ENCODE results near the gene TMEM14A. TPM values are rescaled to one million over a fixed set of nuclear protein-coding genes. Genes with fewer than 3 reads are reported as not detected.

Gene TMEM14A
- total and polyA plus RNA-seq, 9 of the 15 experiments (the other 6 are each of a cell fraction or from before 2014, with no cell fraction given): 3.5 to 43.3 (median 8.5) TPM

- no peak for TF ChIP-seq CHAMP1 (IDR thresholded peaks at IDR 0.05)
Observed at GRCh38 chr6:52681416-52681815, 10.5 kb downstream of the TMEM14A start (continued).

- ATAC-seq (peak; percentile 80), FAIRE-seq (peak; percentile 71), DNase-seq (ENCODE audit: extremely low read depth in 1 of 4, low spot score in 3 of 4) (peak; percentile 33 to 67 (median 46))
- Histone ChIP-seq H3K4me1 (replicated peaks in 1 of 2; ENCODE audit: control insufficient read depth in 2 of 2, insufficient read depth in 2 of 2, low read length in 2 of 2) (peaks cover 2 to 9% of the 10 kb centered on the region in 2 experiments; a peak in 3 of 5 replicates), H3K27me3 (ENCODE audit: control insufficient read depth in 2 of 2, insufficient read depth in 2 of 2, low read length in 2 of 2) (no peaks in the 10 kb centered on the region), H3K27ac (ENCODE audit: extremely low read depth, low read depth, low read length) (peak overlapping the region; percentile 48; the same call in 2 of the 3 replicates), H3K36me3 (ENCODE audit: control insufficient read depth, insufficient read depth, low read length) (no peaks in the 10 kb centered on the region), H4K20me1 (replicated peaks; ENCODE audit: control insufficient read depth, insufficient read depth, low read length) (no peaks in the 10 kb centered on the region), H3K4me3 (no peak overlapping the region), H3K9ac (ENCODE audit: insufficient read depth in 1 of 2, low read depth in 2 of 2, low read length in 2 of 2) (no peak overlapping the region; a peak in 1 of 4 replicates), H3K9me3 (replicated peaks; ENCODE audit: control insufficient read depth, insufficient read depth, low read depth, low read length) (no peaks in the 10 kb centered on the region), H3K4me2 (ENCODE audit: insufficient read depth, low read length) (peak overlapping the region; percentile 54), H2AFZ (ENCODE audit: low read depth, low read length) (peak overlapping the region; percentile 69), H3K79me2 (ENCODE audit: control insufficient read depth, insufficient read depth, low read length) (no peaks in the 10 kb centered on the region), H3K9me1 (ENCODE audit: control insufficient read depth, insufficient read depth, low read length) (no peaks in the 10 kb centered on the region)
- ChIA-PET POLR2A (interaction anchor here (0.6 kb wide), 1 partner anchor 36 kb away, joined by 3 read pairs; no protein-coding TSS in a partner anchor), CTCF (ENCODE audit: low intra/inter-chr PET ratio) (no interaction called here)
- 8% methylated on average over 6 of the region's 6 CpGs for WGBS (ENCODE audit: insufficient coverage, low coverage, missing lambda C conversion rate)
- no TSS peak for BruUV-seq (replicated peaks)
- intact Hi-C loops (cut with micrococcal nuclease): no loop called here
- in situ Hi-C loops (cut with MboI): no loop called here
- TF ChIP-seq TCF3 (CRISPR knock-in tag; IDR thresholded peaks at IDR 0.05) (peak; percentile 82), HNRNPL (IDR thresholded peaks at IDR 0.05; ENCODE audit: low read depth, low read length) (no peak), MEF2D (tag; conservative IDR thresholded peaks at IDR 0.05; ENCODE audit: low read depth) (no peak), CREB1 (IDR thresholded peaks at IDR 0.05) (peak; percentile 12; the same call in 1 of the 2 replicates), CREB1 (CRISPR knock-in tag; IDR thresholded peaks at IDR 0.05) (no peak), PPARD (CRISPR knock-in tag; IDR thresholded peaks at IDR 0.05) (no peak), CBFA2T3 (IDR thresholded peaks at IDR 0.05) (peak; percentile 91), ZNF316 (IDR thresholded peaks at IDR 0.05) (peak; percentile 82), JUND (IDR thresholded peaks at IDR 0.05; ENCODE audit: borderline replicate concordance, low read depth, low read length) (no peak), JUND (tag; IDR thresholded peaks at IDR 0.05; ENCODE audit: borderline replicate concordance, low read depth, low read length) (no peak), KLF16 (IDR thresholded peaks at IDR 0.05) (peak; percentile 55; the same call in 1 of the 2 replicates), TEAD4 (IDR thresholded peaks at IDR 0.05; ENCODE audit: low read length) (peak; percentile 91), TEAD4 (CRISPR knock-in tag; IDR thresholded peaks at IDR 0.05; ENCODE audit: borderline replicate concordance) (no peak), HMG20A (CRISPR knock-in tag; conservative IDR thresholded peaks at IDR 0.05) (no peak), PML (IDR thresholded peaks at IDR 0.05; ENCODE audit: low read length) (peak; percentile 86), NCOR1 (IDR thresholded peaks at IDR 0.05) (peak; percentile 77)
Observed at GRCh38 chr6:52686878-52687699, 16.2 kb downstream of the TMEM14A start.

Measured in K562 (cell line).